Transverse colon (tissue), 4 donors: ENCODE measurements around the gene TBC1D10B. TPM values are rescaled to one million over a fixed set of nuclear protein-coding genes. Genes with fewer than 3 reads are reported as not detected.

Source experiments
- DNase-seq: peaks from one replicate; pipeline ENCODE4 v3.0.0-alpha.2; 2019
- H3K27ac ChIP-seq, 4 donors: fragments of 200-600 bp; sonication (generic); 2 replicates each; pipeline ENCODE4 v1.5.1; 2016 to 2018; ENCODE audit warnings: inconsistent platforms in 4 of 4
- H3K27me3 ChIP-seq: fragments of 200-600 bp; sonication (generic); 2 replicates; pipeline ENCODE4 v1.5.1; 2017; ENCODE audit warnings: inconsistent platforms
- H3K36me3 ChIP-seq, 4 donors: fragments of 200-600 bp; sonication (generic); 2 replicates each; pipeline ENCODE4 v1.5.1; 2017 to 2019; ENCODE audit warnings: inconsistent platforms in 4 of 4
- H3K4me1 ChIP-seq, 4 donors: fragments of 200-600 bp; sonication (generic); 2 replicates each; pipeline ENCODE4 v1.5.1; 2017 to 2020; ENCODE audit warnings: inconsistent platforms in 4 of 4
- H3K4me3 ChIP-seq, 4 donors: fragments of 200-600 bp; sonication (generic); 1 replicate in 1 of 4; 2 replicates in 3 of 4; pipeline versions ENCODE4 v1.5.1 to v1.6.1; 2017 to 2019; ENCODE audit warnings: inconsistent platforms in 4 of 4
- H3K9me3 ChIP-seq, 2 donors: fragments of 200-600 bp; sonication (generic); 2 replicates each; pipeline ENCODE4 v1.5.1; 2017 to 2019; ENCODE audit warnings: inconsistent platforms in 2 of 2
- CTCF ChIP-seq, 5 experiments: fragments of 200-600 bp in 3 of 5; fragments of 450-650 bp in 2 of 5; sonication (generic) in 3 of 5; IDR thresholded peaks; 1 replicate in 2 of 5; 2 replicates in 3 of 5; pipeline ENCODE4 v1.5.1; 2016 to 2017; ENCODE audit warnings: antibody characterized with exemption in 5 of 5, inconsistent platforms in 3 of 5, mild to moderate bottlenecking in 2 of 5, moderate library complexity in 1 of 5
- EP300 ChIP-seq: sonication (generic); formaldehyde crosslinking; IDR thresholded peaks from one replicate; pipeline ENCODE4 v1.6.1; 2017; ENCODE audit warnings: antibody characterized with exemption, low read depth
- POLR2A ChIP-seq: fragments of 450-650 bp; IDR thresholded peaks from one replicate; pipeline ENCODE4 v1.6.1; 2016; ENCODE audit warnings: antibody characterized with exemption, mild to moderate bottlenecking, moderate library complexity
- POLR2AphosphoS5 ChIP-seq, 3 donors: sonication (generic); formaldehyde crosslinking; IDR thresholded peaks; one replicate each; pipeline ENCODE4 v1.6.1; 2016; ENCODE audit warnings: antibody characterized with exemption in 3 of 3
- WGBS, 2 donors: methylation state at CpG; one replicate each; pipeline ENCODE4 v1.1.5; 2018; ENCODE audit warnings: low coverage in 1 of 2; 5-methylcytosine and 5-hydroxymethylcytosine counted together
- in situ Hi-C, 4 donors: fragments of 200-750 bp; cut with MboI; loops; one replicate each; pipeline versions ENCODE4 v1.15.0 to v1.15.1; 2017; ENCODE audit warnings: low sequenced_read_pairs in 3 of 4, low pct_ligation_motif_present in 1 of 4, low pct_unique_long_range_greater_than_20kb in 1 of 4
- intact Hi-C: fragments of 100-400 bp; cut with DNase I; formaldehyde crosslinking; loops from one replicate; pipeline ENCODE4 v1.15.1; 2023; ENCODE audit warnings: low total_unique reads
- total RNA-seq, 4 donors: library from RNA; depleted of rRNA; stranded (reverse); fragments of >200 nt; gene quantifications; one replicate each; pipeline ENCODE4 v1.1.0, GENCODE V29; 2016

TBC1D10B gene
- total RNA-seq, 4 donors from 2014 or later, result 32.5 to 62.9 (median 40.3) TPM

- peak within 1 kb of the TSS; percentile 45 to 75 (median 60) for H3K4me3 ChIP-seq
- WGBS, 2 donors, result 0 to 1% methylated on average over 7 to 37 of the region's 65 CpGs
- in situ Hi-C loops, result loop anchor here (25.0 kb wide), 2 partner anchors 295 to 320 kb away; partner anchors contain the start of genes GDPD3 (in 2 of the 4), MAPK3 (in 2 of the 4), PPP4C (in 2 of the 4) and TBX6 (in 2 of the 4)
- H3K9me3 ChIP-seq, result no peaks in the 10 kb centered on the region
- peak; percentile 96 for DNase-seq
- peaks cover 12 to 30% (median 23%) of the 10 kb centered on the region in 4 donors for H3K4me1 ChIP-seq
- intact Hi-C loops, result no loop called here
- no peaks in the 10 kb centered on the region for H3K27me3 ChIP-seq
- no peaks in the 10 kb centered on the region for H3K36me3 ChIP-seq
- peak; percentile 66 for TF ChIP-seq POLR2A
- TF ChIP-seq CTCF (IDR thresholded peaks at IDR 0.05), result peak in 2 of 5 experiments; percentile 24 to 31
- TF ChIP-seq EP300, result no peak
- TF ChIP-seq POLR2AphosphoS5 (IDR thresholded peaks at IDR 0.05), result peak in 2 of 3 donors; percentile 45 to 70
- peak within 1 kb of the TSS; percentile 77 to 95 (median 90) for H3K27ac ChIP-seq
Observed at GRCh38 chr16:30407102-30407803, 37.0 kb upstream of the TBC1D10B start, which contains the start of gene ZNF771. Gene ZNF771 (plus strand): TSS chr16:30407606. CDS start chr16:30408054, 448 bp downstream.

- peak overlapping the region; percentile 77 to 95 (median 90) for H3K27ac ChIP-seq
- no peak for DNase-seq
- no peaks in the 10 kb centered on the region for H3K36me3 ChIP-seq
- H3K4me3 ChIP-seq, result peak overlapping the region in 3 of 4 donors; percentile 45 to 75 (median 53)
- WGBS, 2 donors, result 0 to 20% methylated on average over 7 to 14 of the region's 14 CpGs
- intact Hi-C loops (no loop called here), in situ Hi-C loops (loop anchor here (25.0 kb wide), 2 partner anchors 294 to 319 kb away; partner anchors contain the start of genes GDPD3 (in 2 of the 4), MAPK3 (in 2 of the 4), PPP4C (in 2 of the 4) and TBX6 (in 2 of the 4))
- peaks cover 12 to 30% (median 24%) of the 10 kb centered on the region in 4 donors for H3K4me1 ChIP-seq
- no peak for TF ChIP-seq POLR2A
- TF ChIP-seq EP300, result no peak
- no peak for TF ChIP-seq POLR2AphosphoS5 (IDR thresholded peaks at IDR 0.05)
- no peak for TF ChIP-seq CTCF (IDR thresholded peaks at IDR 0.05)
- H3K27me3 ChIP-seq, result no peaks in the 10 kb centered on the region
- no peaks in the 10 kb centered on the region for H3K9me3 ChIP-seq
Observed at GRCh38 chr16:30406795-30407101, 36.5 kb upstream of the TBC1D10B start.

- H3K9me3 ChIP-seq, result no peaks in the 10 kb centered on the region
- H3K4me1 ChIP-seq, result peaks cover 12 to 33% (median 16%) of the 10 kb centered on the region in 4 donors
- intact Hi-C loops (loop anchor here (2.0 kb wide), 1 partner anchor 47 kb away; the partner anchor contains the start of gene CD2BP2), in situ Hi-C loops (loop anchor here (25.0 kb wide), 2 partner anchors 290 to 315 kb away; partner anchors contain the start of genes GDPD3 (in 2 of the 4), MAPK3 (in 2 of the 4), PPP4C (in 2 of the 4) and TBX6 (in 2 of the 4))
- peaks cover 0 to 6% (median 0%) of the 10 kb centered on the region in 4 donors for H3K36me3 ChIP-seq
- 69 to 75% methylated on average over 5 to 8 of the region's 8 CpGs for WGBS, 2 donors
- H3K4me3 ChIP-seq, result no peak overlapping the region
- DNase-seq, result no peak
- no peak for TF ChIP-seq EP300
- no peak for TF ChIP-seq POLR2AphosphoS5 (IDR thresholded peaks at IDR 0.05)
- no peak for TF ChIP-seq CTCF (IDR thresholded peaks at IDR 0.05)
- no peak for TF ChIP-seq POLR2A
- peak overlapping the region in 1 of 4 donors; percentile 87 for H3K27ac ChIP-seq
- H3K27me3 ChIP-seq, result no peaks in the 10 kb centered on the region
Observed at GRCh38 chr16:30401768-30402425, 31.6 kb upstream of the TBC1D10B start.
